Activated gamma-delta T cell treated with Interleukin-2 at 50 U/mL for 16 hours (primary cell): ENCODE results near the gene SEMA7A.

Experiments
- DNase-seq: peaks from one replicate; pipeline ENCODE4 v3.0.0-alpha.2; 2020

SEMA7A gene

DNA sequence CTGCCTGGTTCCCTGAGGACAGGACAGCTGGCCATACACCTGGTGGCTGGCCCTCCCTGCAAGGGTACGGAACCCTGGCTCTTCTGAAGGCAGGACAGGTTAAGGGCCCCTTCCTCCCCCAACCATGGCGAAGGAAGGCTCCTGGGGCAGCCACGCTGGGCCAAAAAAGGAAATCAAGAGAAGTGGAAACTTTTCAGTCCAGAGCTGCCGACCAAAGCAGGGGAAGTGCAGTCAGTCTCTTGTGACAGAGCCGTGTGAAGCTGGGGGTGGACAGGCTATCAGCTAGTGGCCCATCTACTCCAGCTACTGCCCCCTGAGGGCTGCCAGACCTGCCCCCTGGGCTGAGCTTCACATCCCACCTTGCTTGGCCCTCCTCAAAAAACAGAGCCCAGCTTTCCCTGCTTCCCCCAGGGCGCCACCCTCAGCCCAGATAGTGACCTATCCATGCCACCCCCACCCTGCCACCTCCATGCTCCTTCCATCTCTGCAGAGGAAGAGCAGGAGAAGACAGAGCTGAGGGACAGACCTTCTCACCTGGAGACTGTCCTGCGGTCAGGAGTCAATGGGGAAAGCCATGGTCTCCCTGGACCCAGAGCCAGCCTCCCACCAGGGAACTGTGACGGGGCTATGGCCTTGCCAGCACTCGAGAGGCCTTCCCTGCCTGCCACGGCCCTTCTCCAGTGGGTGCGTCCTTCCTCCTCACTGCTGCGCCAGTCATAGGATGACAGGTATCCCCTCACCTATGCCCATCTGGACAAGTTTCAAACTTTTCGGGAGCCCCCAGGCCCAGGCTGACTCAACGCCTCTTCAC lies 4.6 kb downstream of the SEMA7A start:
- no peak for DNase-seq

DNA sequence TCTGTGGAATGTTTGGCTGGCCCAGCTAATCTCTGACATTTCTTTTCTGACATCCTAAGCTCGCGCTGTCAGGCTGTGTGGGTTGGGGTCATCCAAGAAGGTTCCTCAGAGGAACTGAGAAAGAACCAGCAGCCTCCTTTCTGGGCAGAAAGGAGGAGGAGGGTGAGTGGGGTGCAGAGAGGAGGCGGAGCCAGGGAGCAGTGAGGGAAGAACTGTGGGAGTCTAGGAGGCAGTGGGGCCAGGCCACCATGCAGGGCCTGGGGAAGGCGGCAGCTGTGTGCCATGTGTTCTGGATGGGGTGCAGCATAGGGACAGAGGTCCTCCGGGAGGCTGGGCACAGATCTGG lies 5.3 kb downstream of the SEMA7A start:
- DNase-seq = no peak

DNA sequence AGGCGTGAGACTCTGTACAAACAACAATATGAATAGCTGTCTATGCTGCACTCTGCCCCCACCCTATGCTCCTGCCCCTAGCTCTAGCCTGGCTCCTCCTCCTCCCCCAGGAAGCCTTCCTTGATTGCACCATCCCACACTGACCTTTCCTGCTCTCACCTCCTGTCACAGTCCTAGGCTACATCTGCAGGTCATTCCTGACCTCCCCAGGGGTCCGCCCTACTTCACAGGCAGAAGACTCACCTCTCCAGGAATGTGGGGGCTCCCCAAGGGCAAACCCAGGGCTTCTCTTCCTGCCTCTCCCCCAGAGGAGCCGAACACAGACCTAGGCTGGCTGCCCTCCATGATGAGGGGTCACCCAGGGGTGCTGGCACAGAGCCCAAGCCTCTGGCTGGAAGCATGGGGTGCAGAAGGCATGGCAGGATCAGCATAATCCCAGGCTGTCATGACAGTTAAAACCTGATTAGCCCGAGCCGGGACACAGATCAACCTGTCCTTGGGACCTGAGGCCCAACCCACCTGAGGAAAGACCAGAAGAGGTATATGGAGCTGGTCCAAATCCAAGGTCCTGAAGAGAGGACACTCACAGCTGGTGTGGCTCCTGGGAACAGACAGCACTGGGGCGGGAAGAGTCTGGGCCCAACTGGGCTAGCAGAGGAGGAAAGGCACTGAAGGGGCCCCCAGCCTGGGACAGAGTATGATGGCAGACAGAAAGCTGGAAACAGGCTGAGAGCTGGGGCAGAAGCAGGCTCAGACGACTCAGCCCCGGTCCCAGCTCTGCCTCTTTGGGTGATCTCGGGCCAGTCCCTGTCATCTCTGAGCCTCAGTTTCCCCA lies 5.9 kb downstream of the SEMA7A start:
- DNase-seq = no peak

DNA sequence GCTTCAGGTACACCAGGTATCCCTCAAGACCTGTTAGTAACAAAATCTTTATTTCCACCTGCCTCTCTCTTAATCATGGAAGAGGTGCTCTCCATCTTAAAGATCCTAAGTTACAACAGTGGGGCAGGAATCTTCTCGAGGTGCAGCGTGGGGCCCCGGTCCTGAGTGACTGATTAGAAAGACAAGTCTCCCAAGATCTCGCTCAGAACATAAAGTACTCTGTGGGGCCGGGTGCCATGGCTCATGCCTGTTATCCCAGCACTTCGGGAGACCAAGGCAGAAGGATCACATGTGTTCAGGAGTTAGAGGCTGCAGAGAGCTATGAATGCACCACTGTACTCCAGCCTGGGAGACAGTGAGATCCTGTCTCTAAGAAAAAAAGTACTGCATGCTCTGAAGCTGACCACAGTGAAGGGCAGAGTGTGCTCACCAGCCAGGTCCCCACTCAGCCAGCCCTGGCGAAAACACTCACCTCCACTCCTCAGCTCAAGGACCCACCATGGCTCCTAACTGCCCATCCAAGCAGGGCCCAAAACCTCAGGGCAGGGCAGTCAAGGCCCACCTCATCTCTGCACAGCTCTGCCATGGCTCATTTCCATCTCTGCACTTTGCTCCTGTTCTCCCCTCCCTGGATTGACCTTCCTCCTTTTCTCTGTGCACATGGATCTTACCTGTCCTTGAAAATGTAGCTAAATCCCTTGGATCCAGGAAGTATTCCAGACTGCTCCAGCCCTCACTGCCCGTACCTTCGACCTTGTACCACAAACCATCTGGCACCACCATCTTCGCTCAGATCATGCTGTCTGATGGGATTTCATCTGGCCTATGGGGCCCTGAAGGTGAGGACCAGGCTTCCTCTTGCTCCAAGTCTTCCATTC lies 7.1 kb downstream of the SEMA7A start:
- no peak for DNase-seq

DNA sequence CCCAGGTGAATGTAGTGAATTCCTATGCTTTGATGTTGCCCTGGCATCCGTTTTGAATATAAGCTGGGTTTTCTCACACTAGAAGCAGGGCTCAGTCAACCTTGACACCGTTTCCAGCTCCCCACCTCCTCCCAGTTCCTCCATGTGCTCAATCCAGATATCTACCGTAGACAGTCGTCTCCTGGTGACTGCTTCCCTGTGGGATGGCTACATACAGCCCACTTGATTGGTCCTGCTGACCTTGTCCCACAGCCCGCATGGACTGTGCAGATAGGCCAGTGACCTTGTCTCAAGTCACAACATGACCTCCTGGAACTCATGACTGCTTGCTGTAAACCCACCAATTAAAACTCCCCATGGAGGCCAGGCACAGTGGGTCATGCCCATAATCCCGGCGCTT lies 8.1 kb downstream of the SEMA7A start:
- no peak for DNase-seq

DNA sequence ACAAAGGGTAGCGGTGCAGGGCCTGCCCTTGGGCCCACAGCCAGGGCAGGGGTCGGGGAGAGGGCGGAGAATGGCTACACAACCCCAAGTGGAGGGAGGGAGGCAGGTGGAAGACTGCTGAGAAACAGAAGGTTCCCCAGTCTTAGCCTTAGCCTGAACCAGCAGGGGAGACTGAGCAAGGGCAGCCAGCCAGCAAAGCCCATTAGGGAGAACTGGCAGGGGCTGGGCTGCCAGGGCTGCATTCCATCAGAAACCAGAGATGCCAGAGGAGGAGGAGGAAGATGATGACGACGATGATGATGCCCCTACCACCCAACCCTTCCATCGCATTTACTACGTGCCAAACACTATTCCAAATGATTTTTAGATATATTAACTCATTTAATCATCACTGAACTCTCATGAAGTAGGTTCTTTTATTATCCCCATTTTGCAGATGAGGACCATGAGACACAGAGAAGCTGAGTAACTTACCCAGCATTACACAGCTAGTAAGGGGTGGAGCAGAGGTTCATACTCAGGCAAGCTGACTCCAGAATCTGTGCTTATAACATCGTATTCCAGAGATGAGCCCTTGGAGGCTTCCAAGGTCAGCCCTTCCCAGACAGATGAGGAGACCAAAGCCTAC lies 8.7 kb downstream of the SEMA7A start:
- no peak for DNase-seq

DNA sequence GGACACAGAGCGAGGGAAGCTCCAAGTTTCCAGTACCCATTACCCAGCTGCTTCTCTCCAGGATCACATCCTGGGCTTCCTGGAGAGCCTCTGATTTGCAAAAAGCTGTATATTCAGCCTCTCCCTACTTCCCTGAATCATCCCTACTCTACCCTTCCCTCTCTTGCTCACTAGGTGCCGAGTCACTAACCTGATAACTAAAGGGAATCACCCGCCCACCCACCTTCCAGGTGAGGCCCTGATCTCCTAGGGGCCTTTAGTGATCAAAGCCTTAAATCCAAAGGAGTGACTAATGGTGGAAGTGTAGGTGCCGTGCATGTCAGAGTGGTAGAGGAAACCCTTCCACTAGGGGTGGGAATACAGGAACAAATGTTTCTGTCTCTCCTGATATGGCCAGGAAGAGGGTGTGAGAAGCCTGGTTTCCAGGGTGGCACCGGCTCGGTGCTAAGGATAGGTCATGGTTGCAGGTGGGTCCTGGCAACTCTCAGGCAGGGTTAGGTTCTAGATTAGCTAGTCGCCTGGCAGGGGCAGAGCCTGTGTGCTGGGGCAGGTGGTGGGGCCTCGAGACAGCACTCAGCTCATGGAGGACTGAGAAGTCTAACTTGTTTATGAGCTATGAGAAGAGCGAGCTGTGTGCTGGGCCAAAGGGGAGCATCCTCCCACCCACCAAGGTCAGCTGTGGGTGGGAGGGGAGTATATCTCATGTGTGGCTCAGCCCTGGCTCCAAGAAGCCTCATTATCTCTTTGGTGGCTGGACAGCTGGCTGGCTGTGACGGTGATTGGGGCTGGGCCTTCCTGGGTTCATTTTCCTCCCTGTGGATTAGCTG lies 10.1 kb downstream of the SEMA7A start:
- DNase-seq = no peak

DNA sequence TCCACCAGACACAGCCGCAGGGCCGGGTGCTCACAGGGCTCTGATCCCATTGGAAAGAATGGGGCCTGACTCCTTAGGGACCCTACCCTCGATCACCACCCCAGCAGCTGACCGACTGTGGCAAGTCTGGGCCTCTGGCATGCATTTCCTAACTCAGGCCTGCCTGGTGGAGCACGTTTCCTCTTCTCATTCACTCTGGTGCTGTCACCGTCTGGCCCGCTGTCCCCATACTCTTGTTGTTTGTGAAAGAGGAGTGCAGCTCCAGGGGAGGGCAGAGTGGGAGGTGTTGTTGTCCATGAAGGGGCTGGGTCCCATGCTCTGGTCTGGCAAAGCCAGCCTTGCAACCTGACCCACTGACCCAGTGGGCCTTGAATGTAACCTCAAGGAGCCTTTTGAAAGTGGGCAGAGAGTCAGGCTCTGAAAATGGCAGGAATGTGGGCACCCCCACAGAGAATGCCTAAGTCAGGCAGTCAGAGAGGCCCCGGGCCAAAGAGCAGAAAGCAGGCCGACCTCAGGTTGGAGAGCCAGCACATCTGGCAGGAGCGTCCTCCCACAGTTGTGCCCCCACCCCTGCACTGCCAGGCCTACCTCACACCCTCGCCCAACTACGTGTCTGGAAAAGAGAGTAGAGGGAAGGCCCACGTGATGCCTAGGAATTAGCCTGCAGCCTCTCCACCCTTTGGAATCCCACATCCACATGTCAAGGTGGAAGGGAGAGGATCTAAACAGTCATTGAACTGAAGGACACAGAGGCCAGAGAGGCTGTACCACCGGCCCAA lies 10.9 kb downstream of the SEMA7A start:
- DNase-seq = no peak

DNA sequence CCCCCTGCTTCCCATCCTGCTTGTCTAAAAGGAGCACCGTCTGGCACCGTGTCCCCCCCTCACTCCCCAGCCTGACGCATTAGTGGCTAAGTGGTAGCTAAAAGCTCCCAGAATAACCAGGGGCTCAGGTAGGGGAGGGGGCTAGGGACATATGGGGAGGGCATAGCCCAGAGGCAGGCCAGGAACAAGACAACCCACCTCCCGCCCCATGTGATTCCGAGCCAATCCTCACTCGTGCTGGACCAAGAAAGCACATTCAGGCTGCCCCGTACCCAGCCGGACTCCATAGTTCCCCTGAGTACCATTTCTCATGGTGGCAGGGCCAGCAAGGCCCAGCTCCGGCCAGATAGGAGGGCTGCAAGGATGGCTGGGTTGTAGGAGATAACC lies 11.5 kb downstream of the SEMA7A start:
- DNase-seq = no peak

DNA sequence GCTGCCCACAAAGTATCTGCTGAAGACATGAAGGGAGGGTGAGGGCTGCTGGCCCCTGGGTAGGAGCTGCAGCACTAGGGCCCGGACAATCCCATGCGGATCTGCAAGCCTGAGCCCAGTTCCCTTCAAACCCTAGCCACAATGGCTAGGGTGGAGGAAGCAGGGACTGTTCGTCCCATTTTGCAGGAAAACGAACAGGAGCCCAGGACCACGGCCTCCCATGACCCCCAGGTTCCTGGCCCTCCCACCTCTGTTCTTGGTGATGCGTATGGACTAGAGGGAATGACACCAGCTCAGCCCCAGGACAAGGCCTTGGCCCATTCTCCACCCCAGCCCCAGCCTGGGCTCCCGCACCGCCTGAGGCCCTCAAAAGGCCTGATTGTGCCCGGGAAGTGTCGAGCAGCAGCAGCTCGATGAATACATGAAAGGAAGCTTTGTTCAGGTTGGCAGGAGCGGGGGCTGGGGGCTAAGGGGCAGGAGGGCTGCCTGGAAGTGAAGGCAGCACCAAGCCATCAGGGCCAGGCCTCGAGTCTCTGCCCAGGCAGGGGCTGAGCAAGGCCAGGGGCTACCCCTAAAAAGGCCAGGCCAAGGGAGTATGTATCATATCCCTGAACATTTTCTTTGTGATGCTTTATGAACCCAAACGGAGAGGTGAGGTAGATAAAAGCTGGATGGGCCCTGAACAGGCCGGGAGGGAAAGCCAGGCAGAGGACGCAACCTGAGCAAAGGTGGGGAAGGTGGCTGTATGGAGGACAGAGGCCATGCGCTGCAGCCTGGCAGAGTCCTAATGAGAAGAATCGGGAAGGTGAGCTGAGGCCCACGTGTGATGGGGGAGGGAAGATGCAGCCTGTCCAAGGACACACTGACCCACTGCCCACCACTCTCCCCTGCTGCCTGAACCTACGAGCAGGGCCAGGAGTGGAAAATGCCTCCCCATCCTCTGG lies 12.2 kb downstream of the SEMA7A start:
- no peak for DNase-seq

DNA sequence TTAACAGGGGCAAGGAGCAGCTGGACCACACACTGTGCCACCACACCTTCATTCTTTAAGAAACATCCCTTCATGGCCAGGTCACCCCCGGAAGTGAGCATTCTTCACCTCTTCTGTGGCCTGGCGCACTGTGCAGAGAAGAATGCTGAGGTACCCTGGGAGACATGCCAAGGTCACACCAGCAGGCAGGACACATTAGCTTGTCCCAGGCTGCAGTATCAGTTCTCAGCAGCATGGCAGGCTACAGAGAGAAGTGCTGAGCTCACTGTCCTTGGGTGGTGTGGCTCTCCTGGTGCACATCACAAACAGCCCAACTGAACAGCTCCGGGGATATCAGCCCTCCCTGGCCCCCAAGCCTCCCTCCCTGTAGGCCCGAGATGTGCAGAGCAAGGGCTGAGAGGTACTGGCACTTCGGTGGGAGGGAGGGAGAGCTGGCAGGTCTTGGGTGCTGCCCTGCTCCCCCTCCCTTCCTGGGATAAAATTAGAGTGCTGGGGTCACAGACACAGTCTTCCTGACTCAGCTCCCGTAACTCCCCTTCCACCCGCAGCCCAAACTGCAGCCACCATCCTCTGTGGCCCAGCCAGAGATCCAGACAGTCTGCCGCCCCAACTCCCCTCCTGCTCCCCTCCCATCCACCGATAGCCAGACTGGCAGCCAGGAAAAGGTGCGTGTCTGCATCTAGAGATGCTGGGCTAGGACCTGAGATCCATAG lies 13.4 kb downstream of the SEMA7A start:
- DNase-seq = no peak

DNA sequence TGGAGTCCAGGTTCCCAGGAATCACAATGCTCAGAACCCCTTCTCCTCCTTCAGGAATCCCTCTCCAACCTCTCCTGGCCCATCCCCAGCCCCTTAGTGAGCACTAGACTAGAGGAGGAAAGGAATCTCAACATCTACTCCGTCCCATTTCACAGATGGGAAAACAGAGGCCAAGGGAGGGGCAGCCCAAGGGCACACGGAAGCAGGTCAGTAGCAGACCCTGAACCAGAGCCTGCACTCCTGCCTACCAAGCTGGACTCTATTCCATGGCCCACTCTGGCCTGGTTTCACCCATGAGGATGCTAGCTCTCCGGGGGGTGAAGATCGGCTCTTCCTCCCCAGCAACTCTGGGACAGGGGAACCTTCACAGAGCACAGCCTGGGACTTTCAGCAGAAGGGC lies 14.3 kb downstream of the SEMA7A start:
- DNase-seq = no peak

DNA sequence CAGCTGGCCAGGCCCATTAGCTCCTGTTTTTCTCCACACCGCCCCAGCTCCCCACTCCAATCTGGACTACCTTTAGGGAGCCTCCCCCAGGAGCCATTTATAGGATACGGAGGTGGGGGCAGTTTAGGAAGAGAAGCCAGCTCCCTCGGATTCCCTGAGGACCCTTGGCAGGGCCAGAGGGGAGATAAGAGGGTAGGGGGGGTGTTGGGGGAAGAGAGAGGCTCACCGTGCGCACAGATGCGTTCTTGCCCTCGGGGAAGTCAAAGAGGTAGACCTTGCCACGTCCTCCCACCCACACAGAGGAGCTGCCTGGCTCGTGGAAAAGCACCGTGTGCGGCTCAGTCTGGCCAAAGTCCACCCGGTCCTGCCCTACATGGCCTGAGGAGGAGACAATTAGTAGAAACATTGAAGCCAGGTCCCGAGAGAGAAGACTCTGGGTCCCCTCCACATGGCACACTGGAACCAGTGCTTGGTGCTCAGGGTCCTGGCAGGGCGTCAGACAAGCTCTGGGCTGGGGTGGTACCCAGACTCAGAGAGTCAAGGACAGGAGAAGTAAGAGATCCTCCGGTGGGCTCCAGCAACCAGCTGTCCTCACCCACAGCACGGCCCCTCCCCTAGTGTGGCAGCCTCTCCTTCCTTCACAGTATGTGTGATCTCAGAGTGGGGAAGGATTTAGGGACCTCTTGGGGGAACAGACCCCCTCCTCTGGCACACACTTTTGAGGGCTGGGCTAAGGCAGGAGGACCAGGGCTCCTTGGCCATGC lies 15.0 kb downstream of the SEMA7A start:
- no peak for DNase-seq

DNA sequence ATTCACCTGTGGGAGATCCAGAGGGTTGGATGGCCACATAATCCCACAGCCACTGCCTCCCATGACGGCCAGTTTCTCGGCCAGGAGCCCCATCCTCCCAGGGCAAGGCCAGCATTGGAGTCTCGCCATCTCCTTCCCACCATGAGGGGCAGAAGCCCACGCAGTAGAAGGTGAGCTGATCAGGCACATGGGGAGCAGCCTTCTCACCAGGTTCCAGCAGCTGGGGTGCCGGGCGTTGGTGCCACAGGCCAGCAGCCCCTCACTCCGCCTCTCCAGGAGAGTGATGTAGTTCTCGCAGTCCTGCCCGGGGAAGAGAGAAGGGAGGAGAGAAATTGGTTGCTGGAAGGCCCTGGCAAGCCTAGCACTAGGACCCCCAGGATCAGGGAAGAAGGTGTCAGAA lies 16.1 kb downstream of the SEMA7A start:
- DNase-seq = no peak

DNA sequence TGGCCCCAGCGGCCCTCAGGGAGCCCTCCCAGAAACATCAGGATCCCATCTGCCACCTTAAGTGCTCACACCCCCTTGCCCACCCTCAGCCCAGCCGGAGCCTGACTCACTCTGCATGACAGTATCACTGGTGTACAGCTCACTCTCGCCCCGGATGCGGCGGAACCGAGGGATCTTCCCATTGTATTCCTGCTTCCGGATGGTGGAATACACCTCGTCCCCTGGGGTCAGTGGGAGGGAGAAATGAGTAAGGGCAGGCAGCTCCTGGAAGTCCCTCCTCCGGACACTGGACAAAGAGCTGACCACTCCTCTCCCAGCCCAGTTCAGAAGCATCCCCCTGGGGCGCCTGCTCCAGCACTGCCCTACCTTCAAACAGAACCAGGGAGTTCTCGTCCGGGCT lies 16.5 kb downstream of the SEMA7A start:
- no peak for DNase-seq

DNA sequence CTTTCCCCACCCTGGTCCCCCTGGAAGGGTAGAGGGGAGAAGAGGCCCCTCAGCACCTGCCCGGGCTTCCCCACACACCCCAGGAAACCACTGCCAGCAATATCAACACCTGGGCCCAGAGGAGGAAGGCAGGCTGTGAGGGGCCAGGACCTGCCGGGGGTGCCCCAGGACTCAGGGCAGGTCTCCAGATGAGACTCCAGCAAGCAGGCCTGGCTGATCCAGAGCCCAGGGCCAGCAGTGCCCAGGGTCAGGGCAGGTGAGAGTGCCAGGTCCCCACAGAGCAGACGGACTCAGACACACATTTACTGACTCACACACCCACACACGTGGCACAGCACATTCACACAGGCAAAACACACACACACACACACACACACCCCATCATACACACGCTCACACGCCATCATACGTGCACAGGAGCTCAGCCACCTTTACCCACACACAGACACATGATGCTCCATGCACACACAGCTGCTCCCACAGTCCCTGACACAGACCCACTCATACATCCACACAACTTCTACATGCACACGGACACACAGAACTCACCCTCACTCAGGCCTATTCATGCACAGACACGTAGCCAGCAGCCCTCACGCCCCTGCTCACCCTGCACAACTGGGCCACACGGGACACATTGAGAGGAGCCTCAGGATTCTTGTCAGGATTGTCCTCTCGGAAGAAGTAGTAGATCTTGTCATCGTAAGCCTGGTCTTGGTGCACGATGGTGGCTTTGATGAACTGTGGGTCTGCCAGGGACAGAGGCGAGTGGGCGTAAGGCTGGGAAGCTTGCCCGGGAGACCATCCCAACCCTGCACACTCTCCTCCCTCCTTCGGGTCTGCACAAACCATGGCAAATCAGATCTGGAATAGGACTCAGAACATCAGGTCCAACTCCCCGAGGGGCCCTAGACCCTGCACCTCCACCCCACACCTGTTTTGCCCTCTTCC lies 17.5 kb downstream of the SEMA7A start:
- DNase-seq = no peak

DNA sequence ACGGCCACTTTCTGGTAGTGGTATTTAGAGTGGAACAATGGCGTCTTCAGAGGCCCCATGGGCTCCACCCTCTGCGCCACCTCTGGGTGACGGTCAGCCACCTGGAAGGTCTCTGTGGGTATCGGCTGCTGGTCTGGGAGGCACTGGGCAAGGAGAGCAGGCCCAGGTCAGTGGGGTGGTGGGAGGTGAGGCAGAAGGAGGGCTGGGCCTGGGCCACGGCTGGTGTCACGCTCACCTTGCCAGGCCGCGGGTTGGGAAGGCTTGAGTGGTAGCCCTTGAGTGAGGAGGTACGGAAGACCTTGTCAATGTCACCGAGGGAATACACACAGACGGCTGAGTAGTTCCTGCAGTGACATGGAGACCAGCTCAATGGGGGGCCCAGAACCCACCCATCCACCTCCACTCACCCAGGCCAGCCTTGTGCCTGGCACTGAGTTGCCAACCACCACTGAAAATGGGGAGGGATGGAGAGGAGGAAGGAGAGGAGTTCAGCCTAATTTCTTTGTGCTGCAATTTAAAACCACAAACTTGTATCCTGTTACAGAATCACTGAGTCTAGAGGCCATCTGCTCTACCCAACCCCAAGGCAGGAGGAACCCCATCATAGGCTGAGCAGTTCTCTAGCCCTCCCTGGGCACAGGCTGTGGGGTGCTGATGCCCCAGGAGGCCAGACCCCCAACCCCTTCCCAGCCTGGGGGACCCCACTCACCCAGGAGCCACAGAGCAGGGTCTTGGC lies 19.0 kb downstream of the SEMA7A start:
- DNase-seq = no peak
